A549 (cell line): ENCODE results near the gene TF.

Experiments used
- CTCF ChIP-seq: fragments of >200 bp; sonication (Bioruptor Twin); formaldehyde crosslinking; IDR thresholded peaks from 3 replicates; pipeline ENCODE4 v1.5.1; 2016
- HDAC2 ChIP-seq: fragments of 200-600 bp; sonication (generic); IDR thresholded peaks from 2 replicates; pipeline ENCODE4 v1.6.1; 2016
- NR3C1 ChIP-seq: fragments of >200 bp; sonication (Bioruptor Twin); formaldehyde crosslinking; IDR thresholded peaks from 3 replicates; pipeline ENCODE4 v1.6.1; 2017
- PHF8 ChIP-seq: fragments of 200-600 bp; sonication (generic); IDR thresholded peaks from 2 replicates; pipeline ENCODE4 v1.6.1; 2016; ENCODE audit warnings: low read depth, mild to moderate bottlenecking, antibody characterized with exemption, moderate library complexity, borderline replicate concordance
- POLR2A ChIP-seq: IDR thresholded peaks from 2 replicates; pipeline ENCODE4 v1.6.1; 2012; ENCODE audit warnings: mild to moderate bottlenecking, low read length
- POLR2AphosphoS2 ChIP-seq: conservative IDR thresholded peaks from 2 replicates; pipeline ENCODE4 v1.6.1; 2012; ENCODE audit warnings: low read length, improper control_type of control experiment, inconsistent platforms
- REST ChIP-seq: fragments of 200-600 bp; sonication (generic); IDR thresholded peaks from 2 replicates; pipeline ENCODE4 v1.6.1; 2016; ENCODE audit warnings: antibody characterized with exemption, mild to moderate bottlenecking, moderate library complexity
- TP53 ChIP-seq: fragments of 250-450 bp; sonication (Bioruptor Pico); IDR thresholded peaks from 2 replicates; pipeline ENCODE4 v1.5.0; 2021; ENCODE audit warnings: mild to moderate bottlenecking, moderate library complexity

- TF ChIP-seq HDAC2 (no peak), POLR2A (no peak), POLR2AphosphoS2 (no peak), TP53 (no peak), CTCF (no peak), PHF8 (no peak), REST (no peak), NR3C1 (no peak)
Measured at GRCh38 chr3:133835961-133836360, 89.8 kb downstream of the TF start.
